Fibroblast of the aortic adventitia (primary cell): Measurements from ENCODE around the gene TNNT3. TPM values are rescaled to one million over a fixed set of nuclear protein-coding genes. Genes with fewer than 3 reads are reported as not detected.
"Not testable (repeated sequence)": the region's sequence is repeated elsewhere in the genome, so short reads cannot be mapped to it uniquely, and the experiment has no call there.

Experiments used
- DNase-seq: peaks from one replicate; pipeline ENCODE4 v3.0.0-alpha.2; 2010; ENCODE audit warnings: low read depth
- H3K4me3 ChIP-seq: 2 replicates; pipeline ENCODE4 v1.5.1; 2011; ENCODE audit warnings: low read depth, mild to moderate bottlenecking, control low read depth, low read length, moderate library complexity
- CTCF ChIP-seq: IDR thresholded peaks from 2 replicates; pipeline ENCODE4 v1.5.1; 2011; ENCODE audit warnings: mild to moderate bottlenecking, low read length, control low read depth, inconsistent platforms; ENCODE audit not compliant: insufficient read depth
- total RNA-seq: library from RNA; depleted of rRNA; stranded (reverse); fragments of >200 nt; gene quantifications from 2 replicates; pipeline ENCODE4 v1.2.3, GENCODE V29; 2012; ENCODE audit warnings: low replicate concordance

TNNT3 gene
- total RNA-seq: 0.81 and 6.5 TPM in 2 replicates

- DNase-seq: no peak
- H3K4me3 ChIP-seq: no peak within 1 kb of the TSS
- peak; percentile 8 for TF ChIP-seq CTCF
Measured at GRCh38 chr11:1919391-1920127, at the start of gene TNNT3. TNNT3 (plus strand) TSS chr11:1919703; CDS start chr11:1922875, 3,172 bp downstream.

GRCh38 chr11:1870326-1870696, 49.2 kb upstream of the TNNT3 start:
- no peak overlapping the region for H3K4me3 ChIP-seq
- DNase-seq: no peak
- no peak for TF ChIP-seq CTCF

GRCh38 chr11:1870721-1871466, 48.6 kb upstream of the TNNT3 start:
- DNase-seq: peak; percentile 25
- no peak for TF ChIP-seq CTCF
- H3K4me3 ChIP-seq: no peak overlapping the region

- no peak for DNase-seq
- no peak overlapping the region for H3K4me3 ChIP-seq
- TF ChIP-seq CTCF: no peak
Measured at GRCh38 chr11:1871531-1871930, 48.0 kb upstream of the TNNT3 start.

- no peak for DNase-seq
- TF ChIP-seq CTCF: no peak
- H3K4me3 ChIP-seq: no peak overlapping the region
Measured at GRCh38 chr11:1872267-1872985, 47.1 kb upstream of the TNNT3 start.

GRCh38 chr11:1873048-1873812, 46.3 kb upstream of the TNNT3 start:
- no peak for TF ChIP-seq CTCF

GRCh38 chr11:1873813-1874150, 45.7 kb upstream of the TNNT3 start:
- H3K4me3 ChIP-seq: not testable (repeated sequence)

More at GRCh38 chr11:1873048-1873812, 46.3 kb upstream of the TNNT3 start:
- peak; percentile 60 for DNase-seq
- no peak overlapping the region for H3K4me3 ChIP-seq

GRCh38 chr11:1874441-1875092, 44.9 kb upstream of the TNNT3 start:
- not testable (repeated sequence) for H3K4me3 ChIP-seq, DNase-seq

More at GRCh38 chr11:1873813-1874150, 45.7 kb upstream of the TNNT3 start:
- DNase-seq: not testable (repeated sequence)
